ENCODE data around the gene MAP2K5. TPM values are rescaled to one million over a fixed set of nuclear protein-coding genes. Genes with fewer than 3 reads are reported as not detected.

Gene MAP2K5
- total RNA-seq, 2 experiments from 2014 or later: 22.2 to 27.9 TPM

GRCh38 chr15:67722030-67722817, 179.7 kb downstream of the MAP2K5 start:
- no peaks in the 10 kb centered on the region for H3K9me3 ChIP-seq (ENCODE audit: control insufficient read depth in 1 of 2, insufficient read depth in 1 of 2, low read length in 2 of 2)
- no peak overlapping the region for H3K4me3 ChIP-seq (ENCODE audit: low read length)
- Mint-ChIP-seq H3K36me3 (ENCODE audit: low read depth) (peaks cover 10% of the 10 kb centered on the region), H3K4me3 (no peak overlapping the region), H3K4me1 (ENCODE audit: low read depth) (peaks cover 14% of the 10 kb centered on the region), H3K27ac (no peak overlapping the region), H3K27me3 (no peaks in the 10 kb centered on the region), H3K9me3 (no peaks in the 10 kb centered on the region)
- no peaks in the 10 kb centered on the region for H3K27me3 ChIP-seq (ENCODE audit: control insufficient read depth in 1 of 2, insufficient read depth in 2 of 2, low read length in 2 of 2)
- ChIA-PET CTCF (no interaction called here), POLR2A (no interaction called here)
- DNase-seq (no peak), ATAC-seq (ENCODE audit: poor library complexity) (no peak)
- no peak for TF ChIP-seq CTCF (IDR thresholded peaks at IDR 0.05)
- H3K4me1 ChIP-seq (ENCODE audit: insufficient read depth, low read length): no peaks in the 10 kb centered on the region
- intact Hi-C loops (cut with DNase I, micrococcal nuclease): no loop called here
- H3K27ac ChIP-seq (ENCODE audit: low read depth in 1 of 2, low read length in 2 of 2): no peak overlapping the region
- H3K36me3 ChIP-seq (ENCODE audit: insufficient read depth, low read length): no peaks in the 10 kb centered on the region

GRCh38 chr15:67723294-67724024, 181.0 kb downstream of the MAP2K5 start:
- no peaks in the 10 kb centered on the region for H3K27me3 Mint-ChIP-seq
- POLR2A ChIA-PET: no interaction called here

More at GRCh38 chr15:67723294-67724024, 181.0 kb downstream of the MAP2K5 start:
- no peaks in the 10 kb centered on the region for H3K27me3 ChIP-seq (ENCODE audit: control insufficient read depth in 1 of 2, insufficient read depth in 2 of 2, low read length in 2 of 2)
- intact Hi-C loops (cut with DNase I, micrococcal nuclease): no loop called here
- DNase-seq: no peak
- Mint-ChIP-seq H3K36me3 (ENCODE audit: low read depth) (peaks cover 4% of the 10 kb centered on the region), H3K27ac (no peak overlapping the region), H3K4me3 (no peak overlapping the region), H3K9me3 (no peaks in the 10 kb centered on the region), H3K4me1 (ENCODE audit: low read depth) (peaks cover 10% of the 10 kb centered on the region)
- H3K27ac ChIP-seq (ENCODE audit: low read depth in 1 of 2, low read length in 2 of 2): no peak overlapping the region
- CTCF ChIA-PET: no interaction called here
- no peaks in the 10 kb centered on the region for H3K4me1 ChIP-seq (ENCODE audit: insufficient read depth, low read length)
- no peak overlapping the region for H3K4me3 ChIP-seq (ENCODE audit: low read length)
- no peaks in the 10 kb centered on the region for H3K9me3 ChIP-seq (ENCODE audit: control insufficient read depth in 1 of 2, insufficient read depth in 1 of 2, low read length in 2 of 2)
- no peak for TF ChIP-seq CTCF (IDR thresholded peaks at IDR 0.05)
- H3K36me3 ChIP-seq (ENCODE audit: insufficient read depth, low read length): no peaks in the 10 kb centered on the region
- no peak for ATAC-seq (ENCODE audit: poor library complexity)

All from CD4-positive, alpha-beta T cell (primary cell).